AG10803 (cell line): ENCODE data around the gene PACRG.

Source experiments
- DNase-seq: peaks from one replicate; pipeline ENCODE4 v3.0.0; 2010; ENCODE audit warnings: low read depth
- H3K4me3 ChIP-seq: 2 replicates; pipeline ENCODE4 v1.5.1; 2011; ENCODE audit warnings: mild to moderate bottlenecking, low read length, control low read depth
- CTCF ChIP-seq: conservative IDR thresholded peaks from 2 replicates; pipeline ENCODE4 v1.5.1; 2011; ENCODE audit warnings: mild to moderate bottlenecking, low read length, control low read depth, inconsistent platforms

PACRG gene

GRCh38 chr6:162770136-162770535, 42.4 kb downstream of the PACRG start:
- TF ChIP-seq CTCF = no peak
- no peak overlapping the region for H3K4me3 ChIP-seq
- no peak for DNase-seq

- no peak overlapping the region for H3K4me3 ChIP-seq
- DNase-seq = no peak
- TF ChIP-seq CTCF = no peak
Measured at GRCh38 chr6:162770955-162771354, 43.2 kb downstream of the PACRG start.

GRCh38 chr6:162772466-162772865, 44.7 kb downstream of the PACRG start:
- no peak overlapping the region for H3K4me3 ChIP-seq
- no peak for TF ChIP-seq CTCF
- DNase-seq = no peak

DNA sequence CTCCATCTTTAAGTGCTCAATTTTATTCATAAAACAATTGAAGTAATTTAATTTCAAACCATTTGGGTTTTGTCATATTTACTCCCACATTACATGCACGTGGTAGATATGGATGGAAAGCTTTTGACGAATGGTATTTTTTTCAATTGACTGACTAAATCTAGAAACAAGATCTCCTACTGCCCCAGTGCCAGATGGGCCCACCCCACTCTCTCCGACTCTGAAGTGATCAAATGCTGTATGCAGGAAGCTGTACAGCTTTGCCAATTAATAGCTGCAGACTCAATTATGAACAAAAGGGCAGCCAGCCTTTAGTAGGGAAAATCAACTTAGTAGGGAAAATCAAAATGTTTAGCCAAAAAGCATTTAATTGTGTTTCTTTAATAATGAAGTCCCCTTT, 46.2 kb downstream of the PACRG start:
- DNase-seq = no peak
- no peak overlapping the region for H3K4me3 ChIP-seq
- no peak for TF ChIP-seq CTCF

- H3K4me3 ChIP-seq = no peak overlapping the region
- DNase-seq = no peak
- no peak for TF ChIP-seq CTCF
Measured at GRCh38 chr6:162777091-162777490, 49.3 kb downstream of the PACRG start.

GRCh38 chr6:162778603-162779002, 50.8 kb downstream of the PACRG start:
- TF ChIP-seq CTCF = no peak
- no peak for DNase-seq
- no peak overlapping the region for H3K4me3 ChIP-seq

DNA sequence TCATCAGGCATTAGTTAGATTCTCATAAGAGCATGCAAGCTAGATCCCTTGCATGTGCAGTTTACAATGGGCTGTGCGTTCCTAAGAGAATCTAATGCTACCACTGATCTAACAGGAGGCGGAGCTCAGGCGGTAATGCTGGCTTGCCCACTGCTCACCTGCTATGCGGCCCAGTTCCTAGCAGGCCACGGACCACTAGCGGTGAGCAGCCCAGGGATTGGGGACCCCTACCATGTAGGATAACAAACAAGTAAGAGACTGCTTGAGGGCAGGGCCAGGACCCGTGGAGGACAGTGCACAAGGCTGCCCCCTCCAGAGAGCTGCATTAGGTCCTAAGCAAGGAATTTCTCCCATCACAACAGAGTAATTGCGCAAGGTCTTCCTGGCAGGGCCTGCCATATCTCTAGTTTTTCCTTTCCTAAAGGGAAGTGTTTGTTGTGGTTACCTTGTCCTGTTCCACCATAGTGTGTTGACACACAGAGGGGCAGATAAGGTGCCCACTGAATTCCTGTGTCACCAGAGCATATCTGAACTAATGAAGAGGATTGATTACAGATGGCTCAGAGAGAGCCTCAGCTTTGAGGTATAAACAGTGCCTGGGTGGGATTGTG, 58.0 kb downstream of the PACRG start:
- no peak for TF ChIP-seq CTCF
- DNase-seq = no peak
- no peak overlapping the region for H3K4me3 ChIP-seq
